ENCODE results near the gene STRADB. TPM values are rescaled to one million over a fixed set of nuclear protein-coding genes. Genes with fewer than 3 reads are reported as not detected.

STRADB gene
- total and polyA plus RNA-seq, 2 donors (not counting 3 experiments of a cell fraction or from before 2014, with no cell fraction given), result 6.9 to 16.6 TPM

- POLR2A ChIA-PET, result no interaction called here
- peaks cover 29% of the 10 kb centered on the region for H3K4me1 ChIP-seq (ENCODE audit: control insufficient read depth, extremely low read depth, insufficient read depth, low read length)
- BruUV-seq (replicated peaks), result no TSS peak
Measured at GRCh38 chr2:201413552-201413951, 38.0 kb upstream of the STRADB start.

More at GRCh38 chr2:201413552-201413951, 38.0 kb upstream of the STRADB start:
- no peak for TF ChIP-seq FOS (IDR thresholded peaks at IDR 0.05; ENCODE audit: borderline replicate concordance, insufficient read depth, low read length)
- TF ChIP-seq EZH2 (IDR thresholded peaks at IDR 0.05; ENCODE audit: borderline replicate concordance, low read depth, low read length, severe bottlenecking), result no peak
- no peak for TF ChIP-seq JUN (IDR thresholded peaks at IDR 0.05; ENCODE audit: borderline replicate concordance, insufficient read depth, insufficient read length, low read depth)
- TF ChIP-seq CTCF (IDR thresholded peaks at IDR 0.05; ENCODE audit: extremely low read depth in 1 of 2, insufficient read depth in 1 of 2, low read depth in 1 of 2, low read length in 2 of 2), result no peak
- no peak for TF ChIP-seq POLR2A (IDR thresholded peaks at IDR 0.05; ENCODE audit: low read depth, low read length)
- TF ChIP-seq MAX (IDR thresholded peaks at IDR 0.05; ENCODE audit: insufficient read depth, insufficient read length), result no peak
- TF ChIP-seq POLR2AphosphoS5 (IDR thresholded peaks at IDR 0.05; ENCODE audit: insufficient read depth, low read depth, low read length), result no peak
- TF ChIP-seq GATA2 (IDR thresholded peaks at IDR 0.05; ENCODE audit: insufficient read depth, insufficient read length, low read depth, low read length), result no peak
- TF ChIP-seq MYC (IDR thresholded peaks at IDR 0.05; ENCODE audit: low read depth, low read length), result no peak
- FAIRE-seq (no peak), DNase-seq (ENCODE audit: low read depth, low spot score) (no peak)
- Histone ChIP-seq H3K36me3 (ENCODE audit: control insufficient read depth in 2 of 2, extremely low read depth in 1 of 2, insufficient read depth in 2 of 2, low read length in 2 of 2) (no peaks in the 10 kb centered on the region), H4K20me1 (replicated peaks; ENCODE audit: control insufficient read depth, extremely low read depth, insufficient read depth, low read length) (no peaks in the 10 kb centered on the region), H3K79me2 (ENCODE audit: control insufficient read depth, insufficient read depth, low read length) (peaks cover 20% of the 10 kb centered on the region), H3K9me3 (replicated peaks; ENCODE audit: control insufficient read depth, insufficient read depth, low read length) (no peaks in the 10 kb centered on the region), H3K9me1 (replicated peaks; ENCODE audit: control insufficient read depth, extremely low read depth, insufficient read depth, low read length) (no peaks in the 10 kb centered on the region), H3K27me3 (ENCODE audit: control insufficient read depth in 2 of 2, insufficient read depth in 2 of 2, low read length in 2 of 2) (no peaks in the 10 kb centered on the region), H3K4me2 (ENCODE audit: insufficient read depth, low read length) (peak overlapping the region; percentile 89), H3K9ac (replicated peaks; ENCODE audit: extremely low read depth, insufficient read depth, low read length) (peak overlapping the region; percentile 47), H2AFZ (ENCODE audit: low read depth, low read length) (no peak overlapping the region), H3K27ac (ENCODE audit: insufficient read depth, low read depth, low read length) (peak overlapping the region; percentile 70), H3K4me3 (replicated peaks in 1 of 3; ENCODE audit: insufficient read depth in 1 of 3, low read depth in 1 of 3, low read length in 3 of 3) (no peak overlapping the region)
- intact Hi-C loops (cut with micrococcal nuclease) (no loop called here), dilution Hi-C loops (cut with MboI; ENCODE audit: extremely low pct_ligation_motif_present, low sequenced_read_pairs) (no loop called here)
- CTCF ChIA-PET, result interaction anchor here (1.0 to 2.5 kb wide), 4 partner anchors 12 to 181 kb away, joined by 3 to 8 read pairs (median 4); no protein-coding TSS in a partner anchor

Data from endothelial cell of umbilical vein (primary cell).